GM19239 (cell line): ENCODE data around the gene FAM168A.

Experiments
- DNase-seq: peaks from one replicate; pipeline ENCODE4 v3.0.0; 2011; ENCODE audit warnings: low spot score; ENCODE audit not compliant: insufficient read length
- FAIRE-seq: peaks from 2 replicates; lab custom pipeline; 2011; peaks lifted over from hg19 to GRCh38; lab: Jason Lieb, UNC

Gene FAM168A

DNA sequence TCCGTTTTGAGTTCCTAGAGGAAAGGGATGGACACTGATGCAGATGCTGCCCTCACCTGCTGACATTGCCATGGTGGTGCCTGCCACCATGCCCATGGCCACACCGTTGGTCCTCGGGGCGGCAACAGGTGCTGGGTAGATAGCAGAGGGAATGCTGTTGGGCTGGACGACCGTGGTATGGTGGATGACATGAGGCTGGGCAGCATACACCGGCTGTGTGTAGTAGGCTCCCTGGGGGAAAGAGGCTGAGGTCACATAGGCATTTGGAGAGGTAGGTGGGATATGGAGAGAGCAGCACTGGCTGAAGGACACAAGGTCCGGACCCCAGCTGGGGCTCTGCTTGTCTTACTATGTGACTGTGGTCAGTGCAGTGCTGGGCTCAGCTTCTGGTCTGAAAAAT, 188.5 kb downstream of the FAM168A start:
- FAIRE-seq (no peak), DNase-seq (no peak)

- DNase-seq (no peak), FAIRE-seq (no peak)
These were observed 191.3 kb downstream of the FAM168A start for GRCh38 chr11:73406619-73407018.

DNA sequence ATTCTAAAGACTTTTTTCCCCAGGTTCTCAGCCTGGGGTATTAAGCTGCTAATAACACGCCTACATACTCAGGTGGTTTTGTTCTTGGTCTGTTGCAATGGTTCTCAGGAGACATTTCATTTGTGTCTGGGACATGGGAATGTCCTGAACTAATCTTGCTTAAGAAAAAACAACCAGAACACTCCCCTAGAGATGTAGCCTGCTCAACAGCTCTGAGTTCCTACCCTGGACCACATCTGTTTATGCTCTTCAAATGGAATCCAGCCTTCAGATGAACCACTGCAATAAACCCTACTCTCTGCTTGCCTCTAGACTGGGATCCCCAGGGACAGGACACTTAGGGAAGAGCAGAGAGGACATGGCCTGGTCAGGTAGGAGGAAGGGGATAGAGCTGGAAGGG, 191.8 kb downstream of the FAM168A start:
- no peak for FAIRE-seq
- DNase-seq = no peak

GRCh38 chr11:73405146-73405510, 192.8 kb downstream of the FAM168A start:
- DNase-seq (no peak), FAIRE-seq (no peak)

DNA sequence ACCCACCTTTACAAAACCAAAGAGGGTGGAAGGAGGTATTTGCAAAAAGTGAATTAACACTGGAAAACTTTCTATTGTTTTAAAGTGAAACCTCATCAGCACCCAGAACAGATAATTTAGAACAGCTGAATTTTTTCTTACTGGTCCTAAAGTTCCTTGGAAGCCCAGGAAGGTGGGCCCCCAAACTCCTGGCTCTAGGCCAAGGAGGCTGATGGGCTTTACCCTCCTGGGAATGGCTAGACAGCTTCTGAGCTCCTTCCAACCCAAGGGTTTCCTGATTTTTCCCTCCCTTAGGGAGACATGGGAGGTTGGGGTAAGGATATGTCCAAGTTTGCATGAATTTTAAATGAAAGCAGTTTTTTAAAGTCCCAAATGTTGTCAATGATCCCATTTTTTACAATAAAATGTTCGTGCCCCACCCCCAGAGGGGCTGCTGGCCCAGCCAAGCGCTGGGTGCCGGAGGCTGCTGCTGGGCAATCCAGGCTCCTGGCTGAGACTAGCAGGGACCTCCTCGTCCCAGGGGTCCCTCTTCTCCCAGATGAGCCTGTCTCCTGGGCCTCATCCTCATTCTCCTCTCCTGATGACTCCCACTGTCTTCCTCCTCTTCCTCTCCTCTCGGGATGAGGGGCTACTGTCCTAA, 193.3 kb downstream of the FAM168A start:
- DNase-seq (no peak), FAIRE-seq (no peak)

GRCh38 chr11:73404048-73404447, 193.9 kb downstream of the FAM168A start:
- no peak for DNase-seq

DNA sequence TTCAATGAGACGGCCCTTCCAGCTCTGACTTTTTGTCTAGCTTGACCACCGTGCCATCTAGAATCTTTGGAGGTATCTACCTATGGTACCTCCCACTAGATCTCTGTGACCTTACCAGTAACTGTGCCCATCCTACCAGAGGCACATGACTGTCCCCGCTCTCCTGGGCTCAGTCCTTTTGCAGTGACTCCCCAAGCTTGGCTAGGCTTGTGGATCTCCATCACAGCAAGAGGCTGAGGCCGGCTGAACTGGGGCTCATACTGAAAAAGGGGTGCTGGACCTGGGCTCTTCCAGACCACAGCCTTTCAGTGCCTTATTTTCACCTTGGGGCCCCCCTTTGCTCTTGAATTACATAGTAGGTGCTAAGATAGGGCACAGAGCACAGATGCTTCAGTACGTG, 194.4 kb downstream of the FAM168A start:
- FAIRE-seq (no peak), DNase-seq (no peak)

More at GRCh38 chr11:73404048-73404447, 193.9 kb downstream of the FAM168A start:
- no peak for FAIRE-seq

- DNase-seq (no peak), FAIRE-seq (no peak)
These were observed 195.1 kb downstream of the FAM168A start for GRCh38 chr11:73402834-73403185.

DNA sequence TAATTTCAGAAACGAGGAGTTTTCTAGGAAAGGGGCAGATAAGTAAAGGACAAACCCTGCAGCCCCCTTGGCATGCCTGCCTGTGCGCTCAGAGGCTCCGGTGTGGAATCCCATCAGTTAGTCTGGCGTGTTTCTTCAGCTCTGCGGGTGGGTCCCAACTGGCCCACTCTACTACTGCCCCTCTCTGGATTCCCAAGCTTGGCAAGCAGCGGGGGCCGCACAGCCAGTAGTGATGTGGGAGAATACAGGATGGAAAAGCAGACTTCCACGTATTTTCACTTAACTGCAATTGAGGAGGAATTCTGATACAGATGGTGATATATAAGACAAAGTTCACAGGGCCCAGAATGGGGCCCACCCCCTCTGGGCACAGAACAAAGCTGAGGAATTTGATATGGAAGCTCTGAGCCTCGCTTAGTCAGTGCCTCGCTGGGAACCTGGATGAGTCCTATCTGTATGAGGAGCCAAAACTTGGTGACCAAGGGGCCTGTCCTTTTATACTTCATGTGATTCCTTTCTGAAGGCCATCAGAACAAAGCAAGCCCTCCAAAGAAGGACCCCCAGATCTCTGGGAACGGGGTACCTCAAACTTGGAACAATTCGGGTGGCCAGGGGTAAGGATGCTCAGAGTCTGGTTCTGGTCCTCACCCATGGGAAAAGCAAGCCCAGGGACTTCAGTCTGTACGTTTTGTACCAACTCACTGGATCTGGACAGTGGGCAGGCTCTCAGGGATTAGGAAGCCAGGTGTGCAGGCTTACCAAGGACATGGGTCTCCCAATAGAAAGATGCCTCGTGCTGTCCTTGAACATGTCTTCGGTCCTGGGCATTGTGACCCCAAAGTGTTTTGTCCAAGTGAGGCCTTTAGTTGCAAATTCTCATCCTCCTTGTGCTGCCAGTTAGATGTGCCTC, 195.7 kb downstream of the FAM168A start:
- FAIRE-seq (no peak), DNase-seq (no peak)

- FAIRE-seq (no peak), DNase-seq (no peak)
These were observed 196.5 kb downstream of the FAM168A start for GRCh38 chr11:73401217-73401923.

GRCh38 chr11:73400293-73400692, 197.6 kb downstream of the FAM168A start:
- FAIRE-seq = no peak
- no peak for DNase-seq

GRCh38 chr11:73399636-73400035, 198.3 kb downstream of the FAM168A start:
- FAIRE-seq = no peak
- no peak for DNase-seq

GRCh38 chr11:73399159-73399590, 198.7 kb downstream of the FAM168A start:
- FAIRE-seq = no peak
- DNase-seq = no peak

DNA sequence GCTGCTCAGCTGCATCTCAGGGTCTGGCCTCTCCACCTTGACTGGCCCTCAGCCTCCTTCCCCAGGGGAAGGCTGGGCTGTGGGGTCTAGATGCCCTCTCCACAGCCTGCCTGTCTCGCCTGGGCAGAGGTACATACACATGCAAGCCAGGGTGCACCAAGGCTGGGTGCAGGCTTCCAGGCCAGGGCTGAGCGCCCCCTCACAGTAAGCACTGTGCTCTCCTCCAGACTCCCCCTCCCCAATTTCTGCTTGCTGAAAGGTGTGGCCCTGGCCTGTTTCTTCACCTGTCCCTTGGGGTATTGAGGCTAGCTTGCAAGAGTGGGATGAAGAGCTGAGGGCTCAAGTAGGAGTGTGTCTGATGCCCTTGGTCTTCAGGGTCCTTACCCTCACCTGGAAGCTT, 199.2 kb downstream of the FAM168A start:
- DNase-seq (no peak), FAIRE-seq (no peak)

DNA sequence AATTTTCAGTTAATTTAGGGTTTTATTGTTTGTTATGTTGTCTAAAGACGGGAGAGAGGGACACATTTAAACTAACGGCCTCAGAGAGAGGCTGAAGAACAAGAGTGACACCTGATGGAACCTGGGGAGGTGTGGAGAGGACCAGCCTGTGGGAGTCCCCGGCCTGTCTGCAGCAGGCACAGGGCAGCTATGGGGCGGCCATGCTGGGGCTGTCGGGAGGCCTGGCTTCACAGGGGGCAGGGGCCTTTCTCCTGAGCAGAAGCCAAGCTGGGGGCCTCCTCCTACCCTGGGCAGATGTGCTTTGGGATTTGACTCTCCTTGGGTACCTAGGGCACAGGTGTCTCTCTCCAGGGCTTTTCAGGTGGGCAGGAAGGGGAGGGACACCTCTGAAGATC, 199.8 kb downstream of the FAM168A start:
- FAIRE-seq (no peak), DNase-seq (no peak)

- DNase-seq (no peak), FAIRE-seq (no peak)
These were observed 200.3 kb downstream of the FAM168A start for GRCh38 chr11:73397468-73398131.

DNA sequence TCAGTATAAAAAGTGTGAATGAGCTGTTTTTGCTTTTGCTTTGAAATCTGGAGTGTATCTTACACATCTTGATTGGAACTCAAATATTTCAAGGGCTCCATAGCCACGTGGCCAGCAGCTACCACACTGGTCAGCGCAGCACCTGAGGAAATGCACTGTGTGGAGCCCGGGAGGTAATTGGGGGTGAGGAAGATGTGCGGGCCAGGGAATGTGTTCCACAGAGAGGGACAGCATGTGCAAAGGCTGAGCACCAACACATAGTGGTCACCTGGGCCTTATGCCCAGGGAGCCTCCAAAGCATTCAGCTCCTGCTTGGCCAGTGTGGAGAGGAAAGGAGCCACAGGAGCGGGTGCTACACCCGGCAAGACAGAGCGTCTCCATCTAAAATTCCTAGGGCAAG, 200.9 kb downstream of the FAM168A start:
- no peak for FAIRE-seq

DNA sequence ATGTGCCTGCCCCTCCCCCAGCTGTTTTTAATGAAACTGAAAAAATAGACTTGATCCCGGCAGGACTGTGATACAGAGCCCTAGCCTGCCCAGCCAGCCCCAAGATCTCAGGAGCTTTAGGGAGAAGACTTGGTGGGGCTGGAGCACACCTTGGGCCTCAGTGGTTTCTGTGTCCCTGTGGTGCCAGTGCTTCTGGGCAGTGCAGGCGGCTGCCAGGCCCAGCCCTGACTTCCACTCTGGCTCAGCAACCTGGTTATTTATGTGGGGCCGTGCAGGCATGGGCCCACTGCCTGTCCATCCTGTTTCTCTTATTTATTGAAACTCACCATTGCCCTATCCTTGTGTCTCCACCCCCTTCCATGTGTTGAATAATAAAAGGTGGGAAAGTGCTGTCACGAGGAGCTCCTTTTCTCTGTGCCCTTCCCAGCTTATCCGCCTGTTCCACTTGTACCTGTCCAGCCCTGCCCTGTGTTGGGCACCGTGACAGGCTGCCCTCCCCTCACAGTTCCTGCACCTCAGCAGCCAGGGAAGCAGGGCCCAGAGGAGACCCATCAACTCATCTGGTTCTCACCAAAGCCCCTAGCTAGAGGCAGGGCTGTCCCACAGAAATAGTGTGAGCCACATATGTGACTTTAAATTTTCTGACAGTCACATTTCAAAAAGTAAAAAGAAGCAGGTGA, 201.5 kb downstream of the FAM168A start:
- DNase-seq (no peak), FAIRE-seq (no peak)

More for the DNA sequence above, 200.9 kb downstream of the FAM168A start:
- DNase-seq = no peak

DNA sequence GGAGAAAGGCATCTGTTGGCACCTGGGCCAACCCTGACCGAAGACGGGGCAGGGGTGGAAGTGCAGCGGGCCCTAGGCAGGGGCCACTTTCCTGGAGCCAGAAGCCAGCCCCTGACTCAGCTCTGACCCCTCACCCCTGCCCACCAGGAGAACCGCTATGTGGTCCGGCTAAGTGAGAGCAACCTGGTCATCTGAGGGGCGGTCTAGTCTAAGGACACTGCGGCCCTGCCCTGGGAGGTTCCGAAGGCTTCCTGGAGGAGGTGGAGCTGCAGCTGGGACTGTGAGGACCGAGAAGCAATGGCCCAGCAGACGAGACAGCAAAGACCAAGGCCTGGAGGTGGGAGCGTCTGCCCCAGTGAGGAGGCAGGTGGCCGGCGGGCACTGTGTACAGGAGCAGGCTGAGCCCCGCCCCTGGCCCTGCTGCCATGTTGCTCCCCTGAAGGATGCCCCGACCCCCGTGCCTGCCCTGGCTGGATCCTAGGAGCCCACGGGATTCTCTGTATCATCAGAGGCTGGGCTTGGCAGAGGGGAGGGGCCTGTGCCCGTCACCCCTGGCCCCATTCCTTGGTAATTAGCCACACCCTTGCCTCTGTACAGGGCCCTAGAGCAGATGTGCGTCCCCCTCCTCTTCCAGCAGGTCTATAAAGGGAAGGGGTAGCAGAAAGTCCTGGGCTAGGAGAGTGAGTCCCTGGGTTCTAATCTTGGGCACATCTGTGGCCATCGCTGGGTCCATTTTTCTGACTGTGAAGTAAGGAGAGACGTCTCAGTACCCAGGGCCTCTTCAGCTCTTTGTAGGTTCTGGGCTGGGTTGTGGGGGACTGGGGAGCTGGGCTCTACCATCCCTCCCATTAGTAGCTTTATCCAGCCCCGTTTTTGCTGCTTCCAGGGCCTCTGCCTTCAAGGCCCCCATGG, 202.4 kb downstream of the FAM168A start:
- FAIRE-seq = no peak
- DNase-seq = no peak
